Astrocyte (in vitro differentiated cells and primary cell): Measurements from ENCODE around the gene PTPRD. TPM values are rescaled to one million over a fixed set of nuclear protein-coding genes. Genes with fewer than 3 reads are reported as not detected.

Experiments
- DNase-seq: peaks from one replicate; pipeline ENCODE4 v3.0.0-alpha.2; 2010; ENCODE audit warnings: low read depth
- FAIRE-seq: peaks from 2 replicates; lab custom pipeline; 2011; peaks lifted over from hg19 to GRCh38; lab: Jason Lieb, UNC
- H2AFZ ChIP-seq: 2 replicates; pipeline ENCODE4 v1.6.0; 2012; ENCODE audit warnings: low read depth, low read length, inconsistent platforms
- H3K27ac ChIP-seq: 2 replicates; pipeline ENCODE4 v1.5.1; 2011; ENCODE audit warnings: low read depth, low read length, inconsistent platforms
- H3K27me3 ChIP-seq: 2 replicates; pipeline ENCODE4 v1.6.0; 2011; ENCODE audit warnings: low read length, inconsistent platforms; ENCODE audit not compliant: insufficient read depth
- H3K36me3 ChIP-seq: 2 replicates; pipeline ENCODE4 v1.5.1; 2011; ENCODE audit warnings: low read length, inconsistent platforms; ENCODE audit not compliant: insufficient read depth
- H3K4me1 ChIP-seq: 2 replicates; pipeline ENCODE4 v1.5.1; 2011; ENCODE audit warnings: low read length, inconsistent platforms; ENCODE audit not compliant: insufficient read depth
- H3K4me2 ChIP-seq: 2 replicates; pipeline ENCODE4 v1.6.0; 2012; ENCODE audit warnings: low read length, inconsistent platforms
- H3K4me3 ChIP-seq: 2 replicates; pipeline ENCODE4 v1.5.1; 2011; ENCODE audit warnings: low read depth, mild to moderate bottlenecking, low read length, inconsistent platforms; ENCODE audit not compliant: insufficient read depth
- H3K79me2 ChIP-seq: 2 replicates; pipeline ENCODE4 v1.6.0; 2012; ENCODE audit warnings: mild to moderate bottlenecking, low read length, inconsistent platforms; ENCODE audit not compliant: insufficient read depth
- H3K9ac ChIP-seq: 2 replicates; pipeline ENCODE4 v1.6.0; 2012; ENCODE audit warnings: mild to moderate bottlenecking, low read length, inconsistent platforms
- H3K9me3 ChIP-seq: 2 replicates; pipeline ENCODE4 v1.5.1; 2012; ENCODE audit warnings: low read depth, mild to moderate bottlenecking, low read length, inconsistent platforms; ENCODE audit not compliant: insufficient read depth
- H4K20me1 ChIP-seq: 2 replicates; pipeline ENCODE4 v1.6.0; 2012; ENCODE audit warnings: low read length, inconsistent platforms; ENCODE audit not compliant: insufficient read depth
- H3K27ac Mint-ChIP-seq: one replicate; pipeline ENCODE4 v1.8.0; 2021; ENCODE audit warnings: mild to moderate bottlenecking, mixed read lengths; ENCODE audit not compliant: unreplicated experiment
- H3K27me3 Mint-ChIP-seq: one replicate; pipeline ENCODE4 v1.8.0; 2021; ENCODE audit warnings: low read depth, mixed read lengths; ENCODE audit not compliant: unreplicated experiment
- H3K36me3 Mint-ChIP-seq: one replicate; pipeline ENCODE4 v1.8.0; 2021; ENCODE audit warnings: low read depth, mixed read lengths; ENCODE audit not compliant: unreplicated experiment
- H3K4me1 Mint-ChIP-seq: one replicate; pipeline ENCODE4 v1.8.0; 2021; ENCODE audit warnings: low read depth, mixed read lengths; ENCODE audit not compliant: unreplicated experiment
- H3K4me3 Mint-ChIP-seq: one replicate; pipeline ENCODE4 v1.8.0; 2021; ENCODE audit warnings: mild to moderate bottlenecking, moderate library complexity, mixed read lengths; ENCODE audit not compliant: unreplicated experiment
- H3K9me3 Mint-ChIP-seq: one replicate; pipeline ENCODE4 v1.8.0; 2021; ENCODE audit warnings: mild to moderate bottlenecking, mixed read lengths; ENCODE audit not compliant: unreplicated experiment
- CTCF ChIP-seq: IDR thresholded peaks from 2 replicates; pipeline ENCODE4 v1.5.1; 2011; ENCODE audit warnings: low read depth, mild to moderate bottlenecking, inconsistent platforms, low read length, moderate library complexity; ENCODE audit not compliant: insufficient read depth
- EZH2 ChIP-seq: IDR thresholded peaks from 2 replicates; pipeline ENCODE4 v1.6.1; 2012; ENCODE audit warnings: mild to moderate bottlenecking, low read length, inconsistent platforms; ENCODE audit not compliant: insufficient read depth
- total RNA-seq: library from RNA; stranded (reverse); gene quantifications from 2 replicates; pipeline ENCODE4 v1.2.1, GENCODE V29; 2021

The PTPRD gene
- total RNA-seq, 1 donor from 2014 or later, result 88.1 TPM

GRCh38 chr9:8491563-8491962 lies 2121.2 kb downstream of the PTPRD start:
- Histone ChIP-seq H3K79me2 (no peaks in the 10 kb centered on the region), H3K9ac (no peak overlapping the region), H3K4me3 (no peak overlapping the region), H3K27ac (no peak overlapping the region), H3K36me3 (no peaks in the 10 kb centered on the region), H2AFZ (no peak overlapping the region), H3K9me3 (no peaks in the 10 kb centered on the region), H4K20me1 (no peaks in the 10 kb centered on the region), H3K4me2 (no peak overlapping the region), H3K4me1 (no peaks in the 10 kb centered on the region), H3K27me3 (no peaks in the 10 kb centered on the region)
- H3K4me1 Mint-ChIP-seq, result no peaks in the 10 kb centered on the region
- H3K27me3 Mint-ChIP-seq, result no peaks in the 10 kb centered on the region
- H3K36me3 Mint-ChIP-seq, result no peaks in the 10 kb centered on the region
- FAIRE-seq (no peak), DNase-seq (no peak)
- TF ChIP-seq CTCF, result no peak
- no peak for TF ChIP-seq EZH2
- H3K9me3 Mint-ChIP-seq, result no peaks in the 10 kb centered on the region
- no peak overlapping the region for H3K27ac Mint-ChIP-seq
- no peak overlapping the region for H3K4me3 Mint-ChIP-seq

- Histone ChIP-seq H3K4me1 (no peaks in the 10 kb centered on the region), H3K36me3 (no peaks in the 10 kb centered on the region), H4K20me1 (no peaks in the 10 kb centered on the region), H3K9me3 (no peaks in the 10 kb centered on the region), H3K27me3 (no peaks in the 10 kb centered on the region), H3K9ac (no peak overlapping the region), H2AFZ (no peak overlapping the region), H3K27ac (no peak overlapping the region), H3K79me2 (no peaks in the 10 kb centered on the region), H3K4me3 (no peak overlapping the region), H3K4me2 (no peak overlapping the region)
- no peak overlapping the region for H3K27ac Mint-ChIP-seq
- H3K36me3 Mint-ChIP-seq, result no peaks in the 10 kb centered on the region
- H3K4me1 Mint-ChIP-seq, result no peaks in the 10 kb centered on the region
- H3K4me3 Mint-ChIP-seq, result no peak overlapping the region
- FAIRE-seq, result no peak
- H3K9me3 Mint-ChIP-seq, result no peaks in the 10 kb centered on the region
- no peak for TF ChIP-seq CTCF
- no peak for TF ChIP-seq EZH2
- H3K27me3 Mint-ChIP-seq, result no peaks in the 10 kb centered on the region
- no peak for DNase-seq
Measured at GRCh38 chr9:8489835-8490234, 2123.0 kb downstream of the PTPRD start.

GRCh38 chr9:8486095-8486494 lies 2126.7 kb downstream of the PTPRD start:
- TF ChIP-seq EZH2, result no peak
- TF ChIP-seq CTCF, result no peak
- Histone ChIP-seq H3K36me3 (no peaks in the 10 kb centered on the region), H4K20me1 (no peaks in the 10 kb centered on the region), H3K9me3 (no peaks in the 10 kb centered on the region), H2AFZ (no peak overlapping the region), H3K9ac (no peak overlapping the region), H3K27me3 (no peaks in the 10 kb centered on the region), H3K79me2 (no peaks in the 10 kb centered on the region), H3K4me1 (no peaks in the 10 kb centered on the region), H3K4me3 (no peak overlapping the region), H3K4me2 (no peak overlapping the region), H3K27ac (no peak overlapping the region)
- Mint-ChIP-seq H3K4me1 (no peaks in the 10 kb centered on the region), H3K9me3 (no peaks in the 10 kb centered on the region), H3K27ac (no peak overlapping the region), H3K27me3 (no peaks in the 10 kb centered on the region), H3K36me3 (peaks cover 3% of the 10 kb centered on the region), H3K4me3 (no peak overlapping the region)
- FAIRE-seq, result no peak
- peak; percentile 3 for DNase-seq
